Coronary artery (tissue), 2 donors: Measurements from ENCODE around the gene INPP5A.
"Not testable (repeated sequence)": the region's sequence is repeated elsewhere in the genome, so short reads cannot be mapped to it uniquely, and the experiment has no call there.

ENCODE experiments used
- DNase-seq: peaks from one replicate; pipeline ENCODE4 v3.0.0-alpha.2; 2017; ENCODE audit warnings: low spot score
- H3K27ac ChIP-seq, 2 donors: fragments of 200-600 bp; sonication (generic); one replicate each; pipeline ENCODE4 v1.5.1; 2016 to 2019
- H3K4me3 ChIP-seq: fragments of 200-600 bp; sonication (generic); 2 replicates; pipeline ENCODE4 v1.5.1; 2016; ENCODE audit warnings: mild to moderate bottlenecking, moderate library complexity
- TF ChIP-seq, protein P1 (sequence below): fragments of 200-600 bp; sonication (generic); IDR thresholded peaks from one replicate; pipeline ENCODE4 v1.5.1; 2019; ENCODE audit warnings: antibody characterized with exemption

Gene INPP5A

DNA sequence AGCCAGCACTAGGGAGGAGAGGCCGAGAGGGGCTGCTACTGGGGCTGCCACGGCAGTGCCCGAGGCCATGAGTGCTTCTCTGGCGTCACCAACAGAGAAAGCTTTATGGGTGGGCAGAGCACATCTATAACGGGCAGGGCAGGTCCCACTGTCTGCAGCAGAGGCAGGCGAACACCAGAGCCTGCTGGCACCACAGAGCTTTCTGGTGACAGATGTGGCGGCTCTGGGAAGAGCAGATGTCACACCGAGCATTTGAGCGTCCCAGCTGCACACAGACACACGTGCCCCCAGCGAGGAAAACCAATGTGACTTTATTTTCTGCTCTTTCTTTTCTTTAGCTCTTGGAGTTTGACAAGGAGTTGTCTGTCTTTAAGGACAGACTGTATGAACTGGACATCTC lies 227.8 kb downstream of the INPP5A start:
- Histone ChIP-seq H3K4me3 (no peak overlapping the region), H3K27ac (no peak overlapping the region)
- DNase-seq = no peak
- TF ChIP-seq, protein P1, sequence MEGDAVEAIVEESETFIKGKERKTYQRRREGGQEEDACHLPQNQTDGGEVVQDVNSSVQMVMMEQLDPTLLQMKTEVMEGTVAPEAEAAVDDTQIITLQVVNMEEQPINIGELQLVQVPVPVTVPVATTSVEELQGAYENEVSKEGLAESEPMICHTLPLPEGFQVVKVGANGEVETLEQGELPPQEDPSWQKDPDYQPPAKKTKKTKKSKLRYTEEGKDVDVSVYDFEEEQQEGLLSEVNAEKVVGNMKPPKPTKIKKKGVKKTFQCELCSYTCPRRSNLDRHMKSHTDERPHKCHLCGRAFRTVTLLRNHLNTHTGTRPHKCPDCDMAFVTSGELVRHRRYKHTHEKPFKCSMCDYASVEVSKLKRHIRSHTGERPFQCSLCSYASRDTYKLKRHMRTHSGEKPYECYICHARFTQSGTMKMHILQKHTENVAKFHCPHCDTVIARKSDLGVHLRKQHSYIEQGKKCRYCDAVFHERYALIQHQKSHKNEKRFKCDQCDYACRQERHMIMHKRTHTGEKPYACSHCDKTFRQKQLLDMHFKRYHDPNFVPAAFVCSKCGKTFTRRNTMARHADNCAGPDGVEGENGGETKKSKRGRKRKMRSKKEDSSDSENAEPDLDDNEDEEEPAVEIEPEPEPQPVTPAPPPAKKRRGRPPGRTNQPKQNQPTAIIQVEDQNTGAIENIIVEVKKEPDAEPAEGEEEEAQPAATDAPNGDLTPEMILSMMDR = no peak

DNA sequence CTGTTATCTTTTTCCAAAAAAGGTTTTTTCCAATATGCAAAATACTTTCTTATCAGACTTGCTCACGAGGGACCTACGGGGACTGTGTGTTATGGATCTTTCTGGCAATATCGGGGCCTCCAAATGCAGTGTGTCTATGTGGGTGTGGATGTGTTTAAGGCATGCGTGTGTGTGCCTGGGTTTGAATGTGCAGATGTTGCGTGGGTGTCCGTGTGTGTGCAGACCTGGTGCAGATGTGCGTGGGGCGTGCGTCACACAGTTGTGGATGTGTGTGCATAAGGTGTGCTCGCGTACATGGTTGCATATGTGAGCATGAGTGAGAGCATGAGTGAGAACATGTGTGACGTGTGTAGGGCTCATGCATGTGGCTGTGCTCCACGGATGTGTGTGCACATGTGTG lies 228.7 kb downstream of the INPP5A start:
- TF ChIP-seq, protein P1 = no peak
- DNase-seq = no peak
- no peak overlapping the region for H3K27ac ChIP-seq

DNA sequence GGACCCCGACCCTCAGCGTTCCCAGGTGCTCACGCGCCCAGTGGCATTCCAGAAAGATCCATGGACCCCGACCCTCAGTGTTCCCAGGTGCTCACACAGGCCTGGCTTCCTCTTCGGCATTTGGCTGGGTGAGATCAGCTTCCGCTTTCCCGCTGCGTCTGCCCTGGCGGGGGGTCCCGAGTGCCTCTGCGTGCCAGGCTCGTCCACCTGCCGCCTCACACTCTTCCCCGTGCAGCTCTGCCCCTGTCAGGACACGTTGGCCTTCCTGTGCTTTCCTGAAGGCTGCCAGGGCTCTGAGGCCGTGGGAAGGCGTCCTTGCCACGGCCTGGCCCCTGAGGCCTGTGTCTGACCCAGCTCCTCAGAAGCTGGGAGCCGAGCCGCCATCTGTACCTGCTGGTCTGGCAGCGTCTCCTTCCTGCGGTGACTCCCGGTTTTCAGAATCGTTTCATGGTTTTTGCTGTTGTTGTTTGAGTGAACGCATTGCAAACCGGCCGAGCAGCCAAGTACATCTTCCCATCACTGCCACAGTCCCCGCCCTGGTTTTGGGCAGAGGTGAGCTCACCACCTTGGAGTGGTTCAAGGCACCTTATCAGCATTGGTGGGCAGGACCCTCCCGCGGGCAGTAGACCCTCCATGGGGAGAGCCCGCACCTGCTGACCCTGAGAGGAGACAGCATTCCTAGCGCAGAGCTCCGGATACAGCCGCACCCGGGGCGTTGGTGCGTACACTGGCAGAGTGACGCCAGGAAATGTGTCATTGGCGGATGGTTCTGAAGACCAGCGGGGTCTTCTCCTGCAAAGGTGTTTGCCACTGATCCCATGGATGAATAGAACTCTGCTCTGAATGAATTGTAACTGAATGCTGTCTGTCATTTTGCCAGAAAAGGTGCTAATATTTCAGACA lies 231.0 kb downstream of the INPP5A start:
- no peak for DNase-seq
- H3K27ac ChIP-seq = no peak overlapping the region
- H3K4me3 ChIP-seq = no peak overlapping the region
- TF ChIP-seq, protein P1 = no peak

More for the DNA sequence above, 228.7 kb downstream of the INPP5A start:
- no peak overlapping the region for H3K4me3 ChIP-seq

DNA sequence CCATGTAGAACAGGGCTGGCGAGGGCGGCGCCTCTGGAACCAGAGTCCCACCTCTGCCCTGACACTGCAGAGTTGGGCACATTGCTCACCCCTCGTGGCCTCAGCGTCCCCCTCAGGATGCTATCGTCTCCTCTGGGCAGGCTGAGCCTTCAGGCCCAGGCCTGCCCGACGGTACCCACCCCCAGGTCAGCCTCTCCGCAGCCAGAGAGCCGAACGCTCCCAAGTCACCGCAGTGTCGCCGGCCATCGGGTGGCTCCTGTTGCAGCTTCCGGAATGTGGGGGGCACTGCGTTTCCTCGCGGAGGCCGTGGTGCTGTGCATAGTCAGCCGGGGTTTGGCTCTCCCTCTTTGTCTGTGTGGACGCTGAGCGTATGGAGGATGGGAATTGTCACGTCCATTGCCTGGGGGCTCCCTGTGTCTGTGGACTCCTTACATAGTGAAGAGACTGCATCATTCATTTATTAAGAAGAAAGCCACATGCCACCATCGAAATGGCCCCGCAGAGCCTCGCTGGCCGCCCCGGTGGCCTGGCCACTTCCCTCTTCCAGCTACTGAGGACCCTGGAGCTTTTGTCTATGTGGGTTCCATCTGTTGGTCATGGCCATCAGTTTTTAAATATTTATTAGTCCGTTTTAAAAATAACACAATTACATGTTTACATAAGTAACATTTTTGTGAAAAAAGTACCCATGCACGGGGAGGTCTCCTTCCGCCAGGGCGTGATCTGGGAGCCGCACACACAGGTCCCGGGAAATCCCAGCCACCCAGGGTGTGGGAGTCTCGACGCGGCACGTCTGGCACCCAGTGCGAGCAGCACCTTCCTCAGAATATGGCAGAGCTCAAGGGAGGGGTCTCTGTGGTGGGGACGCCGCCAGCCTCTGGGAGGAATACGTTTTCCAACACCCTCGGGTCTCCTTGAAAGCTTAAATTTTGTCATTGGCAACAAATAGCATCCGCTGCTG lies 232.8 kb downstream of the INPP5A start:
- DNase-seq = no peak
- Histone ChIP-seq H3K27ac (no peak overlapping the region), H3K4me3 (no peak overlapping the region)
- TF ChIP-seq, protein P1 = no peak

DNA sequence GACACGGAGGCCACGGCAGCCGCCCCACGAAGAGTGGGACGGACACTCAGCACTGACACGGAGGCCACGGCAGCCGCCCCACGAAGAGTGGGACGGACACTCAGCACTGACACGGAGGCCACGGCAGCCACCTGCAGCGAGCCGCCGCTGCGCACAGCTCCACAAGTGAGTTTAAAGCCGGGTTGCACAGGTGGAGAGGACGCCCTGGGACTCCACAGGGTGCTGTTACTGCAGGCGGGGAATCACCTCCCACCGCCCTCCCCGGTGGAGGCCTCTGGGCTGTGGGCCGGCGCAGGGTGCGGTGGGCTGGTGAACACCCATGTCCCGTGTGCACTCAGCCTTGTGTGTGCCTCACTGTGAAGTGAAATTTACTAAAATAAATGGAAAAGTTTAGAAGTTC lies 235.2 kb downstream of the INPP5A start:
- not testable (repeated sequence) for H3K27ac ChIP-seq, DNase-seq, H3K4me3 ChIP-seq

DNA sequence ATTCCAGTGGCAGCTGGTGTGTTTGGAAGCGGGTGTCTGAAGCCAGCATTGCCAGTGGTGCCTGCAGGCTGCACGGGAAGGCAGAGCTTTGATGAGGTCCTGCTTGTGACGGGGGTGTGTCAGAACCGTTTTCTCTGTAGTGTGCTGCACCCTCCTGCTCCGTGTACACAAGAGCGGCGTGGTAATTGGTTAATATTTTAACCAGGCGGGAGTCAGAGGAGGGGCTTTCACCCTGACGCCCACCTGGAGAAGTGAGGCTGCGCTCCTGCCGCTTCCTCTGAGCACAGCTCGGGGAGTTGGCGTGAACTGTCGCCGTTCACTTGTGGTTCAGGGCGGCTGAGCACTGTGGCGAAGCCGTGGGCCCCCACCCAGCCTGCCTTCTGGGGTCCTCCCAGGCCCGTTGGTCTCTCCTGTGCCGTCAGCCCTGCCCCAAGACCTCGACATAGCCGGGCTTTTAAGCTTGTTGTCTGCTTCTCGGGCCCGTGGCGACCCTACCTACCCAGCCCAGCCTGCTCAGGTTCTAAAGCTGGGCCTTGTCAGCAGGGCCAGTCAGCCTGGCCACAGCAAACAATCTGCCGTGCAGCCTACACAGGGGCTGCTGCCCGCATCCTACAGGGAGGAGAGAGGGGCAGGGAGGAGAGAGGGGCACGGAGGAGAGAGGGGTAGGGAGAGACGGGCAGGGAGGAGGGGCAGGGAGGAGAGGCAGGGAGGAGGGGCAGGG lies 236.8 kb downstream of the INPP5A start:
- no peak overlapping the region for H3K27ac ChIP-seq
- TF ChIP-seq, protein P1 = no peak
- no peak for DNase-seq
- H3K4me3 ChIP-seq = no peak overlapping the region
